K562 (cell line): ENCODE data around the gene UMODL1. TPM values are rescaled to one million over a fixed set of nuclear protein-coding genes. Genes with fewer than 3 reads are reported as not detected.

ENCODE experiments used
- ATAC-seq: fragments of 200-7000 bp; cut with Tn5 transposase; 3 replicates; pipeline ENCODE4 v1.9.1; 2020; ENCODE audit warnings: moderate library complexity
- BruUV-seq: library from RNA; stranded (reverse); fragments of 400-500 nt; replicated peaks from 2 replicates; lab custom pipeline; 2021; lab: Mats Ljungman, UMichigan
- CTCF ChIA-PET: fragments of 300-600 bp; formaldehyde crosslinking; extraction: SDS; loops from one replicate; lab custom pipeline; 2021; ENCODE audit warnings: low intra/inter-chr PET ratio; lab: Yijun Ruan, JAX
- POLR2A ChIA-PET: fragments of 300-600, 350-650 bp; sonication (Branson Sonifier 250); formaldehyde crosslinking; extraction: SDS; loops from one replicate; lab custom pipeline; 2021; ENCODE audit warnings: antibody characterized with exemption, inconsistent platforms; lab: Yijun Ruan, JAX
- DNase-seq, 4 experiments: peaks; one replicate each; pipeline versions ENCODE4 v3.0.0 to v3.0.0-alpha.2; 2011 to 2018; ENCODE audit warnings: low spot score in 3 of 4, mixed read lengths in 3 of 4; ENCODE audit errors: extremely low read depth in 1 of 4
- FAIRE-seq: peaks from 2 replicates; lab custom pipeline; 2011; peaks lifted over from hg19 to GRCh38; lab: Jason Lieb, UNC
- H2AFZ ChIP-seq: 2 replicates; pipeline ENCODE4 v1.6.0; 2011; ENCODE audit warnings: low read depth, low read length, control low read depth, inconsistent platforms
- H3K27ac ChIP-seq: fragments of 200-600 bp; 3 replicates; pipeline ENCODE4 v1.8.0; 2011; ENCODE audit warnings: low read depth, mild to moderate bottlenecking, control low read depth, inconsistent platforms, low read length, moderate library complexity, mixed read lengths; ENCODE audit errors: extremely low read depth
- H3K27me3 ChIP-seq, 2 experiments: fragments of 300-600 bp in 1 of 2; 2 replicates in 1 of 2; 3 replicates in 1 of 2; pipeline versions ENCODE4 v1.6.0 to v1.8.0; 2011; ENCODE audit warnings: inconsistent platforms in 2 of 2, low read length in 2 of 2, mild to moderate bottlenecking in 1 of 2, mixed read lengths in 1 of 2, moderate library complexity in 1 of 2; ENCODE audit not compliant: control insufficient read depth in 2 of 2, insufficient read depth in 2 of 2
- H3K36me3 ChIP-seq: fragments of 300-600 bp; 3 replicates; pipeline ENCODE4 v1.8.0; 2011; ENCODE audit warnings: mild to moderate bottlenecking, low read length, inconsistent platforms; ENCODE audit not compliant: control insufficient read depth, insufficient read depth
- H3K4me1 ChIP-seq, 2 experiments: fragments of 200-600 bp in 1 of 2; replicated peaks in 1 of 2; 2 replicates in 1 of 2; 3 replicates in 1 of 2; pipeline versions ENCODE4 v1.5.1 to v1.8.0; 2011; ENCODE audit warnings: inconsistent platforms in 2 of 2, low read length in 2 of 2, mild to moderate bottlenecking in 1 of 2, mixed read lengths in 1 of 2, moderate library complexity in 1 of 2; ENCODE audit not compliant: control insufficient read depth in 2 of 2, insufficient read depth in 2 of 2
- H3K4me2 ChIP-seq: 2 replicates; pipeline ENCODE4 v1.6.1; 2011; ENCODE audit warnings: low read length, control low read depth, inconsistent platforms, mixed read lengths; ENCODE audit not compliant: insufficient read depth
- H3K4me3 ChIP-seq: fragments of 200-600 bp; sonication (generic), shearing (Covaris generic); 2 replicates; pipeline ENCODE4 v1.5.1; 2016; ENCODE audit warnings: control low read depth, inconsistent platforms
- H3K79me2 ChIP-seq: fragments of 200-600 bp; 3 replicates; pipeline ENCODE4 v1.8.0; 2011; ENCODE audit warnings: low read length, inconsistent platforms; ENCODE audit not compliant: control insufficient read depth, insufficient read depth
- H3K9ac ChIP-seq, 2 experiments: 2 replicates each; pipeline versions ENCODE4 v1.6.0 to v1.6.1; 2011; ENCODE audit warnings: low read depth in 2 of 2, low read length in 2 of 2, control low read depth in 1 of 2, inconsistent platforms in 1 of 2, mild to moderate bottlenecking in 1 of 2, mixed read lengths in 1 of 2; ENCODE audit not compliant: insufficient read depth in 1 of 2
- H3K9me1 ChIP-seq: one replicate; pipeline ENCODE4 v1.6.0; 2011; ENCODE audit warnings: inconsistent platforms, mild to moderate bottlenecking, low read length, moderate library complexity; ENCODE audit not compliant: control insufficient read depth, insufficient read depth
- H3K9me3 ChIP-seq: replicated peaks from 2 replicates; pipeline ENCODE4 v1.5.1; 2011; ENCODE audit warnings: low read depth, low read length, inconsistent platforms; ENCODE audit not compliant: control insufficient read depth, insufficient read depth
- H4K20me1 ChIP-seq: replicated peaks from 2 replicates; pipeline ENCODE4 v1.6.1; 2011; ENCODE audit warnings: low read length, inconsistent platforms, mixed read lengths; ENCODE audit not compliant: control insufficient read depth, insufficient read depth
- BHLHE40 ChIP-seq: IDR thresholded peaks from 2 replicates; pipeline ENCODE4 v1.6.1; 2011; ENCODE audit warnings: low read length, improper control_type of control experiment
- PPARD ChIP-seq: fragments of 250-450 bp; sonication (Bioruptor Pico); IDR thresholded peaks from 2 replicates; pipeline ENCODE4 v1.8.0; 2022; ENCODE audit warnings: inconsistent platforms, mild to moderate bottlenecking, moderate library complexity
- TFAP4 ChIP-seq: sonication (generic); formaldehyde crosslinking; IDR thresholded peaks from 2 replicates; pipeline ENCODE4 v1.8.0; 2022; ENCODE audit warnings: missing genetic modification reagents, mild to moderate bottlenecking, moderate library complexity, borderline replicate concordance
- WGBS: fragments of 100-300 bp; shearing (Covaris generic); methylation state at CpG from one replicate; pipeline ENCODE4 v1.1.6; 2016; ENCODE audit warnings: low coverage, mixed read lengths; ENCODE audit not compliant: insufficient coverage; ENCODE audit errors: missing lambda C conversion rate; 5-methylcytosine and 5-hydroxymethylcytosine counted together
- in situ Hi-C: fragments of 300-500 bp; cut with MboI; formaldehyde crosslinking; loops from 4 replicates; pipeline ENCODE4 v1.15.0; 2018; ENCODE audit warnings: inconsistent platforms, mixed read lengths
- intact Hi-C: fragments of 100-400 bp; cut with micrococcal nuclease; formaldehyde crosslinking; loops from 2 replicates; pipeline ENCODE4 v1.14.2; 2022
- polyA plus RNA-seq, 8 experiments: library from polyadenylated mRNA; depleted of rRNA in 4 of 8; stranded (reverse) in 5 of 8; unstranded in 3 of 8; fragments of >200 nt; fragmentation: Nextera tagmentation in 2 of 8; fragmentation: Illumina TruSeq in 1 of 8; extraction: Ambion mirVana in 2 of 8; extraction: Trizol in 1 of 8; gene quantifications; 2 replicates each; pipeline versions ENCODE4 v1.2.1 to v1.2.3, GENCODE V29; 2011 to 2014; ENCODE audit warnings: inconsistent platforms in 1 of 8, missing spikeins in 1 of 8
- total RNA-seq, 7 experiments: library from RNA; depleted of rRNA in 6 of 7; stranded (reverse); fragments of >200 nt in 6 of 7; fragmentation: Illumina TruSeq in 2 of 7; extraction: Trizol in 2 of 7; gene quantifications; 2 replicates each; pipeline versions ENCODE4 v1.2.1 to v1.2.3, GENCODE V29; 2011 to 2021; ENCODE audit warnings: low replicate concordance in 1 of 7

The UMODL1 gene
- total and polyA plus RNA-seq, 9 of the 15 experiments (the other 6 are each of a cell fraction or from before 2014, with no cell fraction given): not detected

- no peak for DNase-seq
- BruUV-seq: no TSS peak
- no peak overlapping the region for H3K4me3 ChIP-seq
- TF ChIP-seq TFAP4: no peak
- TF ChIP-seq BHLHE40: peak; percentile 43; the same call in 1 of the 2 replicates
- no peak for TF ChIP-seq PPARD (CRISPR knock-in tag)
- TF ChIP-seq, all 486 proteins: peak for 1
- intact Hi-C loops (no loop called here), in situ Hi-C loops (no loop called here)
- CTCF ChIA-PET: no interaction called here
- Histone ChIP-seq H3K27me3 (peaks cover 69 to 80% of the 10 kb centered on the region in 2 experiments), H3K4me2 (no peak overlapping the region), H3K79me2 (no peaks in the 10 kb centered on the region), H4K20me1 (peaks cover 12% of the 10 kb centered on the region; the same call in 1 of the 2 replicates), H3K27ac (no peak overlapping the region), H3K4me1 (peaks cover 0 to 2% of the 10 kb centered on the region in 2 experiments; a peak in 1 of 5 replicates), H3K9me1 (no peaks in the 10 kb centered on the region), H3K36me3 (no peaks in the 10 kb centered on the region), H2AFZ (0 out of 2 replicates have a peak overlapping the region, but pooled peaks have one; percentile 29), H3K9me3 (no peaks in the 10 kb centered on the region), H3K9ac (peak overlapping the region in 1 of 2 experiments; percentile 19; a peak in 1 of 4 replicates)
- WGBS: 7% methylated on average over 30 of the region's 30 CpGs
- POLR2A ChIA-PET: interaction anchor here (0.6 to 1.1 kb wide), 2 partner anchors 9 to 23 kb away, joined by 3 read pairs; no protein-coding TSS in a partner anchor
- ATAC-seq: 0 out of 3 replicates have a peak, but pooled peaks have one; percentile 24
- peak; percentile 11 for FAIRE-seq
These were observed 3.4 kb upstream of the UMODL1 start for GRCh38 chr21:42067531-42068255.
